SU-DHL-6 (cell line): Measurements from ENCODE around the gene ST8SIA5.

Experiments used
- EZH2phosphoT487 ChIP-seq: fragments of 200-600 bp; sonication (generic), shearing (Covaris generic); conservative IDR thresholded peaks from 2 replicates; pipeline ENCODE4 v1.6.1; 2018; ENCODE audit warnings: mild to moderate bottlenecking, antibody characterized with exemption, low read length, moderate library complexity, mixed read lengths
- TF ChIP-seq, protein P1 (sequence below): fragments of 200-600 bp; sonication (generic); IDR thresholded peaks from one replicate; pipeline ENCODE4 v1.5.1; 2017; ENCODE audit warnings: antibody characterized with exemption, mild to moderate bottlenecking, low read length, moderate library complexity; ENCODE audit not compliant: insufficient read depth, poor library complexity, severe bottlenecking

DNA sequence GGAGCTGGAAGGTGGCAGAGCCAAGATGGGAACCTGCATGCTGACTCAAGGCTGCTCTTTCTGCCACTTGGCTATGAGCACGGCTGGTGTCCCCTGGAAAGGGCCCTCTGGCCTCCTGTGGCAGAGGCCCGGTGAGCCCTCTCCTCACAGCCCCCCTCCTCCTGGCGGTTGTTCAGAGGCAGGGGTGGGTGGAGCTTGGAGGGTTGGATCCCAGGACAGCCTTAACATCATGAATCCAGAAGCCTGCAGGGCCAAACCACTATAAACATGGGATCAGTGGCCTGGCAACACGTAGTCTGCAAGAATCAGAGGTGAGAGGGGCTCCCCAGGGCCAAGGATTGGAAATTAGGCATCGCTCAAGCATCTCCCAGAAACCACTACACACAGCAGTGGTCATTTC, 51.3 kb downstream of the ST8SIA5 start:
- TF ChIP-seq, protein P1, sequence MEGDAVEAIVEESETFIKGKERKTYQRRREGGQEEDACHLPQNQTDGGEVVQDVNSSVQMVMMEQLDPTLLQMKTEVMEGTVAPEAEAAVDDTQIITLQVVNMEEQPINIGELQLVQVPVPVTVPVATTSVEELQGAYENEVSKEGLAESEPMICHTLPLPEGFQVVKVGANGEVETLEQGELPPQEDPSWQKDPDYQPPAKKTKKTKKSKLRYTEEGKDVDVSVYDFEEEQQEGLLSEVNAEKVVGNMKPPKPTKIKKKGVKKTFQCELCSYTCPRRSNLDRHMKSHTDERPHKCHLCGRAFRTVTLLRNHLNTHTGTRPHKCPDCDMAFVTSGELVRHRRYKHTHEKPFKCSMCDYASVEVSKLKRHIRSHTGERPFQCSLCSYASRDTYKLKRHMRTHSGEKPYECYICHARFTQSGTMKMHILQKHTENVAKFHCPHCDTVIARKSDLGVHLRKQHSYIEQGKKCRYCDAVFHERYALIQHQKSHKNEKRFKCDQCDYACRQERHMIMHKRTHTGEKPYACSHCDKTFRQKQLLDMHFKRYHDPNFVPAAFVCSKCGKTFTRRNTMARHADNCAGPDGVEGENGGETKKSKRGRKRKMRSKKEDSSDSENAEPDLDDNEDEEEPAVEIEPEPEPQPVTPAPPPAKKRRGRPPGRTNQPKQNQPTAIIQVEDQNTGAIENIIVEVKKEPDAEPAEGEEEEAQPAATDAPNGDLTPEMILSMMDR, result no peak
- TF ChIP-seq EZH2phosphoT487, result no peak
